SK-N-SH (cell line): ENCODE measurements around the gene AEBP1.

Source experiments
- POLR2AphosphoS5 ChIP-seq: IDR thresholded peaks from 2 replicates; pipeline ENCODE4 v1.6.1; 2012; ENCODE audit warnings: low read depth, low read length
- TF ChIP-seq, protein P1 (sequence below): fragments of 150-350 bp; IDR thresholded peaks from 2 replicates; pipeline ENCODE4 v1.6.1; 2017; ENCODE audit warnings: antibody characterized with exemption, low read length, low read depth, borderline replicate concordance
- TF ChIP-seq, protein P2 (sequence below): IDR thresholded peaks from 2 replicates; pipeline ENCODE4 v1.6.1; 2012; ENCODE audit warnings: mild to moderate bottlenecking, low read depth, low read length, moderate library complexity
- TF ChIP-seq, protein P3 (sequence below): fragments of 200-600 bp; sonication (generic); IDR thresholded peaks from 2 replicates; pipeline ENCODE4 v1.6.1; 2017; ENCODE audit warnings: antibody characterized with exemption, mild to moderate bottlenecking, moderate library complexity
- TF ChIP-seq, protein P4 (sequence below): IDR thresholded peaks from 2 replicates; pipeline ENCODE4 v1.4.0; 2012; ENCODE audit warnings: low read depth, borderline replicate concordance

DNA sequence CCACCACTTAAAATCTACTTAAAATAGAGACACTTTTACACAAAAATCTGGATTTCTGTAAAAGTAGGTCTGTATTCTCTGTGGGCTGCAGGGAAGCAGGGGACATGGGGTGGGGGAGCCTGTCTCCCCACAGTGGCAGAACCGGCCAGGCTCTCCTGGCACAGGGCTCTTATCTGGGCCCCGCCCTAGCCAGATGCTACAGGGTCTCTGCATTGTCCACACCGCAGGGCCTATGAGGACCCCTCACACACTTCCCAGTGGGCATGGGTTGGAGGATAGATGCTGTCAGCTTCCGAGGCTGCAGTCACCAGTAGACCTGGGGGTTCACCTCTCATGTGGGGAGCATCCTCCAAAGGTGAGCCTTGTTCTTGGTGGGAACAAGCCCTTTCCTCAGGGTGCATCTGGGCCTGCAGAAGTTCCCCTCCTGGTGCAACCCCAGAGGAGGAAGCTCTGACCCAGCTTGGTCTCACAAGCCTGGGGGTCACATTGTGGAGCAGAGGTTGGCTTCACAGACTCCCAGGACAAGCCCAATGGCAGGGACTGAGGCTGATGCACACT lies 52.4 kb downstream of the AEBP1 start:
- no peak for TF ChIP-seq POLR2AphosphoS5
- TF ChIP-seq, protein P1, sequence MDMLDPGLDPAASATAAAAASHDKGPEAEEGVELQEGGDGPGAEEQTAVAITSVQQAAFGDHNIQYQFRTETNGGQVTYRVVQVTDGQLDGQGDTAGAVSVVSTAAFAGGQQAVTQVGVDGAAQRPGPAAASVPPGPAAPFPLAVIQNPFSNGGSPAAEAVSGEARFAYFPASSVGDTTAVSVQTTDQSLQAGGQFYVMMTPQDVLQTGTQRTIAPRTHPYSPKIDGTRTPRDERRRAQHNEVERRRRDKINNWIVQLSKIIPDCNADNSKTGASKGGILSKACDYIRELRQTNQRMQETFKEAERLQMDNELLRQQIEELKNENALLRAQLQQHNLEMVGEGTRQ, result no peak
- TF ChIP-seq, protein P2, sequence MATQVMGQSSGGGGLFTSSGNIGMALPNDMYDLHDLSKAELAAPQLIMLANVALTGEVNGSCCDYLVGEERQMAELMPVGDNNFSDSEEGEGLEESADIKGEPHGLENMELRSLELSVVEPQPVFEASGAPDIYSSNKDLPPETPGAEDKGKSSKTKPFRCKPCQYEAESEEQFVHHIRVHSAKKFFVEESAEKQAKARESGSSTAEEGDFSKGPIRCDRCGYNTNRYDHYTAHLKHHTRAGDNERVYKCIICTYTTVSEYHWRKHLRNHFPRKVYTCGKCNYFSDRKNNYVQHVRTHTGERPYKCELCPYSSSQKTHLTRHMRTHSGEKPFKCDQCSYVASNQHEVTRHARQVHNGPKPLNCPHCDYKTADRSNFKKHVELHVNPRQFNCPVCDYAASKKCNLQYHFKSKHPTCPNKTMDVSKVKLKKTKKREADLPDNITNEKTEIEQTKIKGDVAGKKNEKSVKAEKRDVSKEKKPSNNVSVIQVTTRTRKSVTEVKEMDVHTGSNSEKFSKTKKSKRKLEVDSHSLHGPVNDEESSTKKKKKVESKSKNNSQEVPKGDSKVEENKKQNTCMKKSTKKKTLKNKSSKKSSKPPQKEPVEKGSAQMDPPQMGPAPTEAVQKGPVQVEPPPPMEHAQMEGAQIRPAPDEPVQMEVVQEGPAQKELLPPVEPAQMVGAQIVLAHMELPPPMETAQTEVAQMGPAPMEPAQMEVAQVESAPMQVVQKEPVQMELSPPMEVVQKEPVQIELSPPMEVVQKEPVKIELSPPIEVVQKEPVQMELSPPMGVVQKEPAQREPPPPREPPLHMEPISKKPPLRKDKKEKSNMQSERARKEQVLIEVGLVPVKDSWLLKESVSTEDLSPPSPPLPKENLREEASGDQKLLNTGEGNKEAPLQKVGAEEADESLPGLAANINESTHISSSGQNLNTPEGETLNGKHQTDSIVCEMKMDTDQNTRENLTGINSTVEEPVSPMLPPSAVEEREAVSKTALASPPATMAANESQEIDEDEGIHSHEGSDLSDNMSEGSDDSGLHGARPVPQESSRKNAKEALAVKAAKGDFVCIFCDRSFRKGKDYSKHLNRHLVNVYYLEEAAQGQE, result no peak
- TF ChIP-seq, protein P3, sequence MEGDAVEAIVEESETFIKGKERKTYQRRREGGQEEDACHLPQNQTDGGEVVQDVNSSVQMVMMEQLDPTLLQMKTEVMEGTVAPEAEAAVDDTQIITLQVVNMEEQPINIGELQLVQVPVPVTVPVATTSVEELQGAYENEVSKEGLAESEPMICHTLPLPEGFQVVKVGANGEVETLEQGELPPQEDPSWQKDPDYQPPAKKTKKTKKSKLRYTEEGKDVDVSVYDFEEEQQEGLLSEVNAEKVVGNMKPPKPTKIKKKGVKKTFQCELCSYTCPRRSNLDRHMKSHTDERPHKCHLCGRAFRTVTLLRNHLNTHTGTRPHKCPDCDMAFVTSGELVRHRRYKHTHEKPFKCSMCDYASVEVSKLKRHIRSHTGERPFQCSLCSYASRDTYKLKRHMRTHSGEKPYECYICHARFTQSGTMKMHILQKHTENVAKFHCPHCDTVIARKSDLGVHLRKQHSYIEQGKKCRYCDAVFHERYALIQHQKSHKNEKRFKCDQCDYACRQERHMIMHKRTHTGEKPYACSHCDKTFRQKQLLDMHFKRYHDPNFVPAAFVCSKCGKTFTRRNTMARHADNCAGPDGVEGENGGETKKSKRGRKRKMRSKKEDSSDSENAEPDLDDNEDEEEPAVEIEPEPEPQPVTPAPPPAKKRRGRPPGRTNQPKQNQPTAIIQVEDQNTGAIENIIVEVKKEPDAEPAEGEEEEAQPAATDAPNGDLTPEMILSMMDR, result no peak
- TF ChIP-seq, protein P4, sequence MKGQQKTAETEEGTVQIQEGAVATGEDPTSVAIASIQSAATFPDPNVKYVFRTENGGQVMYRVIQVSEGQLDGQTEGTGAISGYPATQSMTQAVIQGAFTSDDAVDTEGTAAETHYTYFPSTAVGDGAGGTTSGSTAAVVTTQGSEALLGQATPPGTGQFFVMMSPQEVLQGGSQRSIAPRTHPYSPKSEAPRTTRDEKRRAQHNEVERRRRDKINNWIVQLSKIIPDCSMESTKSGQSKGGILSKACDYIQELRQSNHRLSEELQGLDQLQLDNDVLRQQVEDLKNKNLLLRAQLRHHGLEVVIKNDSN, result no peak
